NCI-H226 (cell line): ENCODE measurements around the gene DCDC2.

Source experiments
- DNase-seq: peaks from one replicate; pipeline ENCODE4 v3.0.0-alpha.2; 2015

DCDC2 gene

GRCh38 chr6:24140591-24140990, 217.3 kb downstream of the DCDC2 start:
- DNase-seq = no peak

DNA sequence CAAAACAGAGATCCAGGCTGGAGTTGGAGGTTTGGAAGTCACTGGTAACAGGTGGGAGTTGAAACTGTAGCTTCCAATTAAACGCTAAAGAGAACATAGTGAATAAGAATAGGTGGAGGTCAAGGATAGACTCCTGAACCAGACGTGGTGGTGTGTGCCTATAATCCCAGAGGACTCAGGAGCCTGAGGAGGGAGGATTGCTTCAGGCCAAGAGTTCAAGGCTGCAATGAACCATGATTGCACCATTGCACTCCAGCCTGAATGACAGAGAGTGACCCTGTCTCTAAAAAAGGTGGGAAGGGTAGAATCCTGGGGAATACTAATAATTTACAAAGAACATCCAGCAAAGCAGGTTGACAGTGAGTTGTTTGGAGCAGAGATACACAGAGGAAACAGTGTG, 218.2 kb downstream of the DCDC2 start:
- DNase-seq = no peak

- DNase-seq = no peak
These were observed 218.8 kb downstream of the DCDC2 start for GRCh38 chr6:24139080-24139479.

GRCh38 chr6:24131751-24132150, 226.1 kb downstream of the DCDC2 start:
- no peak for DNase-seq

DNA sequence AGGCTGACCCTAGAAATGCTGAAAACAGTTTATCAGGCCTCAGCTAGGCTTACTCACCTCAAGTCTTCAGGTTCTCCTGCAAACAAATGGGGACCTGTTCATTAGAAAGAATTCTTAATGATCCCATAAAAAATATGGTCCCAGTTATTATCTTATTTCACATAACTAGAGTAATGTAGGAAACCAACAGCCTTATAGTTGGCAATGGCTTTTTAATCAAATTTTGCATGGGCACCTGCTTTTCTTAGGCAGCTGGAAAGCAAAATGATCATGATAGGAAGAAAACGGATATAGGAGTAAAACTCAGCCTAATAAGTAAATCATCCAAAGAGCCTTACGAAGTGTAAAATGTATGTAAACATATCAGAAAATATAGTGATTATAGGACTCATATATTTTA, 230.5 kb downstream of the DCDC2 start:
- no peak for DNase-seq

GRCh38 chr6:24126586-24127192, 231.2 kb downstream of the DCDC2 start:
- peak; percentile 3 for DNase-seq

- no peak for DNase-seq
These were observed 231.9 kb downstream of the DCDC2 start, which contains the start of gene NRSN1 for GRCh38 chr6:24125980-24126379. NRSN1 (plus strand) TSS chr6:24126215; CDS start chr6:24134328, 8,113 bp downstream.

- DNase-seq = no peak
These were observed 235.7 kb downstream of the DCDC2 start for GRCh38 chr6:24122139-24122538.
